ENCODE measurements around the gene BACE2. TPM values are rescaled to one million over a fixed set of nuclear protein-coding genes. Genes with fewer than 3 reads are reported as not detected.

Gene BACE2
- total RNA-seq, 1 donor from 2014 or later: 43.2 TPM

DNA sequence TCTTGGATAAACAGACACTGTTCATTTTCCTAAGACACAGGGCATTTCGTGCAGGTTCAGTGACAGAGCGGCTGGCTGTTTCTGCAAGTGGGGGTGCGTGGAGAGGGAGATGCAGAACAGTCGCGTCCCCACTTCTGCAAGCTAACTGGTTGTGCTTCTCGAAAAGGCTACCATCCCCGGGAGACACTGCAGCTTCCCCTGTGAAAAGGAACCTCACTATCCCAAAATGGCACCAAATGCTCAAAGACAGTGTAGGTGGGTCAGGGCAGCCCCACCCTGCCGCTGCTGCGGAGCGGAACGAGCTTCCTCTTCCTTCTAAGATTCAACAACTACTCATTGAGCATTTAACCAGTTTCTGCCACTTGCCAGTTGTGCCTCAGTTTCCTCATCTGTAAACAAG is 19.2 kb upstream of the BACE2 start:
- DNase-seq: no peak

DNA sequence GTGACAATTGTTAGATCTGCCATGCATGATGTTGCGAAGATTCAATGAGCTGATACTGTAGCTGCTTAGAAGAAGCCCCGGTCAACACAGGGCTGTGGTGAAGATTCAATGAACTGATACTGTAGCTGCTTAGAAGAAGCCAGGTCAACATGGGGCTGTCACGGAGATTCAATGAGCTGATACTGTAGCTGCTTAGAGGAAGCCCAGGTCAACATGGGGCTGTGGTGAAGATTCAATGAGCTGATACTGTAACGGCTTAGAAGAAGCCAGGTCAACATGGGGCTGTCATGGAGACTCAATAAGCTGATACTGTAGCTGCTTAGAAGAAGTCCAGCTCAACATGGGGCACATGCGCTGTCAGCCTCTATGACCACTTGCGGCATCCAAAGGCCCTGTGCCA is 18.8 kb upstream of the BACE2 start:
- no peak for DNase-seq

DNA sequence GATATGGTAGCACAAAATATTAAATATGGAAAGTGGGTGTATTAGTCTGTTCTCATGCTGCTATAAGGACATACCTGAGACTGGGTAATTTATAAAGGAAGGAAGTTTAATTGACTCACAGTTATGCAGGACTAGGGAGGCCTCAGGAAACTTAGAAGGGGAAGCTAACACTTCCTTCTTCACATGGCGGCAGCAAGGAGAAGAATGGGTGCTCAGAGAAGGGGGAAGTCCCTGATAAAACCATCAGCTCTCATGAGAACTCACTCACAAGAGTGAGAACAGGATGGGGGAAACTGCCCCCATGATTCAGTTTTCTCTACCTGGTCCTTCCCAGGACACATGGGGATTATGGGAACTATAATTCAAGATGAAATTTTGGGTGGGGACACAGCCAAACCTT is 15.8 kb upstream of the BACE2 start:
- DNase-seq: no peak

DNA sequence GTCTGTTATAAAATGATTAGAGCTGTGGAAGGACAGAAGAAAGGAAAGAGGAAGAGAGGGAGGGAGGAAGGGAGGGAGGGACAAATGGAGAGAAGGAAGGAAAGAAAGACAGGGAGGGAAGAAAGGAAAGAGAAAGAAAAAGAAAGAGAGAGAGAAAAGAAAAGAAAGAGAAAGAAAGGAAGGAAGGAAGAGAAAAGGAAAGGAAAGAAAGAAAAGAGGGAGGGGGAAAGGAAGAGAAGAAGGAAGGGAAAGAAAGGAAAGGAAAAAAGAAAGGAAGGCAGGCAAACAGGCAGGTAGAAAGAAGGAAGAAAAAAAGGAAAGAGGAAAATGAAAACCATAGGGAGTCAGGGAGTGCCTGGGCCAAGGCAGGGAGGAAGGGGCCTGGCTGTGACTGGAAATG is 14.5 kb upstream of the BACE2 start:
- no peak for DNase-seq

DNA sequence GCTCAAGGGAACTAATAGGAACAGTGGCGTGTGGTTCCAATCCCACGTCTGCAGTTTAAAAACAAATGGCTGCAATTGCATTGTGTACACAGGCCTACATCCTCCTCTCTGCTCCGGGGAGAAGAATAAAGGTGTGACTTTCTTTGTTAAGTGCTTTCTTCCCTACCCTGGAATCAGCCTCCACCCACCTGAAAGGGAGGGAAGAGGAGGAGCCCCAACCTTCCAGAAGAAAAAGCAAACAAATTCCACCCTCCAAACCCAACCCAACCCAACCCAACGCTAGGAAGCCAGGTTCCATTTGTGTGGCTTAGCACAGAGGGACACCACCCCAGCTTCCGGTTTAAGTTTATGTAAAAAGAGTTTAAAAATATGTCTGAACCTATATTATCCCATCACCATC is 11.8 kb upstream of the BACE2 start:
- DNase-seq: no peak

DNA sequence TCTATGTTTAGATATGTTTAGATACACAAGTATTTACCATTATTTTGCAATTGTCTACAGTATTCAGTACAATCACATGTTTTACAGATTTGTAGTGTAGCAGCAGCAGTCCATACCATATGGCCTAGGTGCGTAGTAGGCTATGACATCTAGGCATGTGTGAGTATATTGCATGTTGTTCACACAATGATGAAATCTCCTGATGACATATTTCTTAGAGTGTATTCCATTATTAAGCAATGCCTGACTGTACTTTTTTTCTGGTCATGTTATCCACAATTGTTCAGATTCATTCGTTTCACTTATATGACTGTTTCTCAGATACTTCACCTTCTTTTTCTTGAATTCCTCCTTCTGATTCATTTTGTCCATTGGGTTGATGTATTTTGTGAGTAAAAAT is 9.9 kb upstream of the BACE2 start:
- no peak for DNase-seq

DNA sequence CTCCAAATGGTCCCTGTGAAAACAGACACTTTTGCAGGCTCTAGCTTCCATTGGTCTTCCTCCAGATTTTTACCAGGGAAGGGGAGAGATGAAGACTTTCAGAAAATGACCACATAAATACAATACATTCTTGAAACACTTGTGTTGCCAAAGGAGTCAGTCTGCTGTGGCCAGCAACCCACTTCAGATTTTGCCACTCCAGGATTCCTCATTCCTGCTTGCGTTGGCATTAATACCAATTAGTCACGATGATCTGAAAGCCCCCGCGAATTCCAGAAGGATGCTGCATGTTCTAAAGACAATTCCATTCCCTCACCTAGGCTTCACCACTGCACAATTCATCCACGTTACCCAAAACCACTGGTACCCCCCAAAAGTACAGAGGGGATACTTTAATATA is 7.9 kb upstream of the BACE2 start:
- no peak for DNase-seq

DNA sequence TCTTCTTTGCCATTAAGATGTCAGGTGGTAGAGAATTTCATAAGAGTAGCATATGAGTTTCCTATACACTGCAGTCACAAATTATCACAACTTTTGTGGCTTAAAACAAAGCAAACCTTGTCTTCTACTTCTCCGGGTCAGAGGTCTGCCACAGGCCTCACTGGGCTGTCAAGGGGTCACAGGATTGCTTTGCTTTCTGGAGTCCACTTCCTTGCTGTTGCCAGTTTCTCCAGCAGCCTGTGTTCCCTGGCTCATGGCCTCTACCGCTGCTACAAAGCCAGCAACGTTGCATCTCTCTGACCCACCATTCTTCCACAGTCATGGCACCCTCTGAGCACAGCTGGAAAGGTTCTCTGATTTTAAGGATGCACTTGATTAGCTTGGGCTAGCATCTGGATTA is 6.5 kb upstream of the BACE2 start:
- no peak for DNase-seq

DNA sequence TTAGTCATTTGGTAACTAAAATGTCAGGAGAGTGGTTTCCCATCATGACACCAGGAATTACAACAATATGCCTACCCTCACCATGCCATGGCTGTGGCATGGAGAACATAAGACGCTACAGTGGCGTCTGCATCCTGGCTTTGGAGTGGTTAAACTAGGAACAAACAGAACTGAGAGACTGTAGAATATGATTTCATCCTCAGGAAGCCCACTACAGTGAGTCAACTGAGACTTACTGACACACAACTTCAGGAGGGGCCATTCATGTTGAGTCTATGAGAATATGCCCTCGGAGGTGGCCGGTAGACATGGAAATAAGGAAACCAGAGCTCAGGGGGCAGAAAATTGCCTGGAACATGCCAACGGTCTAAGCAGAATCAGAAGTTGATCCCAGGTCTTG is 5.9 kb upstream of the BACE2 start:
- DNase-seq: no peak

DNA sequence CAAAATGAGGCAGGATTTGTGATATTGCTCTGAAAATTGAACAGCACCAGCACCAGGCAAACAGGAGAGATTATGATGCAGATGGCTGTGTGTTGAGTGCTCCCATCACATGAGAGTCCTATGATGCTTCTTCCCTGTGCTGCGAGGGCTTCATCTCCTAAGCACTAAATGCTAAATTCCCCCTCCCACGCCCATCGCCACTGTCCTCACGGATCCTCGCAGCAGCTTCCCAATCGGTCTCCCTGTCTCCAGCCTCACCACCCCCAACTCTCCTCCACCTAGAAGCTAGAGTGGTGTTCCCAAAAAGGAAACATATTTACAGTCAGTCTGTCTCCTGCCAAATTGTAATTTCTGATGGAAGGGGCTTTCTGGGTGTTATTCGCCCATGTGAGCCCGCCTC is 4.9 kb upstream of the BACE2 start:
- no peak for DNase-seq

DNA sequence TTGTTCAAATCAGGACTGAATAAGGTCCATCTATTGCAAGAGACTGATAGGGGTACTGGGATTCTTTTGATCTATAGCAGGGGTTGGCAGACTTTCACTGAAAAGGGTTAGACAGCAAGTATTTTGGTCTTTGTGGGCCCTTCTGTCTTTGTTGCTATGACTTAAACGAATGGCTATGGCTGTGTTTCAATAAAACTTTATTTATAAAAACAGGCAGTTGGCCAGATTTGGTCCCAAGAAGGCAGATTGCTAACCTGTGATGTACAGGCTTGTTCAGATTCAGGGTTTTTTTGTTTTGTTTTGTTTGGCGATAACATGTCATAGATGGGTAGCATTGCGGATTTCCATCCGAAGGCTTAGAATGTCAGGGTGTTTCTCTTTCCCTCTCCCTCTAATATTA is 3.9 kb upstream of the BACE2 start:
- no peak for DNase-seq

DNA sequence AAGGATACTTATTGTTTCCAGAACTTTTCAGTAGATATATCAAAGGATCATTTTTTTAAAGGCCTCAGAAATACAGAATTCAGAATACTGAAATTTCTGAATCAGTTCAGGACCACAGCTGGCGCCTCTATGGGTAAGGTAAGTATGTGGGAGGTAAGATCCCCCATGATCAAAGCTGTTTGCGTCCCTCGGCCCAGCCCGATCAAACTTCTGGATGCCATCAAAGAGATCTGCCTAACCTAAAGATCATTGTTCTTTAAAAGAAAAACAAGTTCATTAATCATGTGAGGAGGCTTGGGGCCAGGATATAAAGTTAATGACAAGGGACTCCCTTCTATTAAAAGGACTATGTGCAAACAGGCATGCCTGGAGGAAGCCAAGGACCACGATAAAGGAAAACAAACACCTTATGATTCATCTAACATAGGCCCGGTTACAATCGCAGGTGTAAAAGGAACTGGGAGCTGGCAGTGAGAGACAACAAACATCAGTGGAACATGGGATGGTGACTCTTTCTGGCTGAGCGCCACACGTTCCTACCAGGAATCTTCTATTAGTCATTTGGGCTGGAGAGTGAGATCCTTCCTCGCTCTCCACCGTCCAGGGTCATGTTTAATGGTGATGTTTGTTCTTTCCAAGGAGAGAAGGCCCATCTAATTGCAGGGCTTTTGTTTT is 2.8 kb upstream of the BACE2 start:
- no peak for DNase-seq

DNA sequence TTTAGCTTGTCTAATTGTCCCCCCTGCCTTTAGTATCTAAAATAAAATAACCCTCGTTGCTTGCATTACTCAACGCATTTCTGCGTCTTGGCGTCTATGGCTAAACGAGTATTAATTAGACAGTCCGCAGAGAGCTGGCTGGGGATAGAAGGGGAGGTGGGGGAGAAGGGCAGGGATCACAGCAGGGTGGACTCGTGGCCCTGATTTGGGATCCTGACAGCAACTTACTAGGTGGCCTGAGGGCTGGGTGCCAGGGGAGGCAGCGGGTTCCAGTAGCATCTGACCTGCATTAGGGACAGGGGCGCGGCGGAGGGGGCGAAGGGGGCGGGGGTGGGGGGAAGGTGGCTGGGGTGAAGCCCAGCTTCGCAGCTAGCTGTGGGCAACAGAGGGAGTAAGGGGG is 1.1 kb upstream of the BACE2 start:
- peak; percentile 19 for DNase-seq

DNA sequence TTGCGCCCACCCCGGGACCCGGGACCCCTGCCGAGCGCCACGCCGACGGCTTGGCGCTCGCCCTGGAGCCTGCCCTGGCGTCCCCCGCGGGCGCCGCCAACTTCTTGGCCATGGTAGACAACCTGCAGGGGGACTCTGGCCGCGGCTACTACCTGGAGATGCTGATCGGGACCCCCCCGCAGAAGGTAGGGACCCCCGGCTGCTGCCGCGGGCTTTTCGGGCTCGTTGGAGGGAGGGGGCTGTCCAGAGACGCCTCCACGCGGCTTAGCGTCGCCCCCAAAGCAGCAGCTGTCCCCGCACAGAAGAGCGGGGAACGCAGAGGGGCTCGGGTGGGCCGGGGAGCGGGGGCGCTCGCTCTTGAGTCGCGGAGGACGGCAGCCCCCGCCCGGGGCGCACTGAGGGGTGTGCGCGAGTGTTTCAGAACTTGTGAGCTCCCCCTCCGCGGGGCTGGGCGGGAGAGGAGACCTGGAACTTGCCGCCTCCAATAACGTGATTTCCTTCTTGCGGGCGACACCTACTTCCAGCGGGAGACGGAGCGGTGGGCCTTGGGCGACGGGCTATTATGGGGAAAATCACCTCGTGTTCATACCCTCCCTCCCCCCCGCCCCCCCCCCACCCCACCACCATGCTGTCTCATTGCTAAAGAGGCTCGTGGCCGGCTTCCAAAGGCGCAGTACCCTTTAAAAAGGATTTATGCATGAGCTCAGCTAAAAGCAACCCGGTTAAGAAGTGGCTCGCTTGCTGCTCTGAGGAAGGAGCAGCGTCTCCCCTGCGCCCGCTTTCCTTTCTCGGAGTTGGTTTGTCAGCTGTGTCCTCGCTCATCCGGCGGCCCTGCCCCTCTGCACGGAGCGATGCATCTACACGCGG is 664 bp downstream of the BACE2 start:
- peak; percentile 77 for DNase-seq

DNA sequence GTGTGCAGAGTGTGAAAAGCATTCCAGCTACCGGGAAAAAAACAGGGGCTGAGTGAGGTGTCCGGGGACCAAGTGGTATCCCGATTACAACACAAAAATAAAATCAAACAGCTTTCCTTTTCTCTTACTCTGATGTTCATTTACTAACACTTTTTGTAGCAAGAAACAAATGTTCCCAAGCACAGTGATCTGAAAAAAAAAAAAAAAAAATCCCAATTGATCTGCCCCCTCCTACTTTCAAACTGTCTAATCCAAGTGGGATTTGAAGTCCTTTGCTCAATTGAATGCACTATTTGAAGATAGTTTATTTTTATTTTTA is 1.3 kb downstream of the BACE2 start:
- DNase-seq: no peak

DNA sequence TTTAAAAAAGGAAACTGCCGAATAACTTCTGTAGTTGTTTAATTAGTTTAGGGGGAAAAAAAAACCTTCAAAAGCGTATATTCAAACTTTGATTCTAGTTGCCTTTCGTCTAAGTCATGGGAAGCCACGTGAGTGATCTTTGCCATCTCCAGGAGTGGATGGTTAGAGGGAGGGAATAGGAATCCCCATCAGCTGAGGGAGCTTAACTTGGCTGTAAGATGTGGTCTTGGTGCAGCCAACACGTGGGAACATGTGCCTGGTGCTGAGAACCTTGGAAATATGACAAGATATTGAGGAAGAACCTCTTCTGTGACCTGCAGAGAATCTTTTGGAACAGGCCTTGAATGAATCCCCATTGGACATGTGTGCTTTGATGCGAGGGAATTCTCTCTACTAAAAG is 1.7 kb downstream of the BACE2 start:
- no peak for DNase-seq

DNA sequence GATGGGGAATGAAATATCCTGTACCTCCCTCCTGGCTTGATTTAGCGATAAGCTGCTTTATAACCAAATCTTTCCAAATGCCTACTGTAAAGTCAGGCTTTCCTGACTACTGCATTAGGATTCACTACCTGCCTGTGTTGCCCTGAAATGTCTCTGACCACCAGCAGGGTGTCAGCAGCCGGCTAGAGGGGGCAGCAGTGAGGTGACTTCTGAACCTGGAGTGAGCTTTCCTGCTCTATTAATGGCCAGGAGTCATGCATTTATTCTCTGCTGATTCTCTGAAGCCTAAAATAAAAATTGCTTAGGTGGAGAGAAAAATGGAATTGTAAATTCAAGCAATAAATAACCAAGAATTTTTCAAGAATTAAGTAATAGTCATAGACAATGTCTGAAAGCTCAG is 2.5 kb downstream of the BACE2 start:
- peak; percentile 44 for DNase-seq

DNA sequence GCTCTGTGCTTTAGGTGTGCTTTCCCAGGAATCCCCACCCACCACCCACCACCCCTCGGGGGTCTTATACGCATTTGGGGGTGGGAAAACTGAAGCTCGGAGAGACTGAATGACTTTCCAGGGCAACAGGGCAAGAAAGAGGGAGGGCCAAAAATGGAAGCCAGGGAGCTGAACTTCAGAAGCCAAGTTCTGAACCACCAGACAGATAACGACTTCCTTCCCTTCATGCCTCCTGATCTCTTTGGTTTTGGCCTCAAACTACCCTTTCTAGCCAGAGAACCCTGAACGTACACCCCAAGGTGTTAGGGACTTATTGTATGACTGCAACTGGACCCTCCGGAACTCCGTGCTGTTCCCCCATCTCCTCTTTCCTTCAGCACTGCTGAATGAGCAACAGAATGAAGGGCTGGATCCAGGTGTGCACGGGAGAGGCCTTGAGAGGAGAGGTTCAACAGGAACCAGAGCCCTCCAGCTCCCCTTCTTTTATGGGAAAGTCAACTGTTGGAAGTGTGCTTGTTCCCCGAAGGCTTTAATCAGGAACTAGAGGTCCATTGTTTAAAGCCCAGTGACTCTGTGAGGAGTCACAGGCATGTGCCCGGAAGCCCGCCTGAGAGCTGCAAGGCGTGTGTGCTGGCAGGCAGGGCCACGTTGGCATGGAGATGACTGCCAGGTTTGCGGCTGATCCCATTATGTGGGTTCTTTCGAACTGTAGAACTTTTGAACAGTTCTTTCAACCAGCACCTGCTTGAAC is 3.1 kb downstream of the BACE2 start:
- DNase-seq: no peak

DNA sequence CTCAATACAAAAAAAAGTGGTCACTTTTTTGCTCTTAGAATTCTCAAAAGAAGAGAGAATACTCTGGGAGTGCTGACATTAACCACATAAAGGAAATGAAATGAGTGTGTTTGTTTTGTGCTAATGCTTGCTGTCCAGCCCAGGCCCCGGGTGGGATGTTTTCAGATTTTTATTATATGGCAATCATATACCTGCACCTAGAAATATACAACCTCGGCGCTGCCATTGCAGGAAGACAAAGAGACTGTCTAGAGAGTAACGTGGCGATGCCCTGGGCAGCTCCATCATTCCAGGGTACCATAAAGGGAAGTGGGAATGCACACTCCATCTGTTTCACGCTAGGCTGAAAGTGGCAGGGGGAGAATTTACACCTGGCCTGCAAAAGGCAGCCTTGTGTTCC is 7.1 kb downstream of the BACE2 start:
- DNase-seq: no peak

DNA sequence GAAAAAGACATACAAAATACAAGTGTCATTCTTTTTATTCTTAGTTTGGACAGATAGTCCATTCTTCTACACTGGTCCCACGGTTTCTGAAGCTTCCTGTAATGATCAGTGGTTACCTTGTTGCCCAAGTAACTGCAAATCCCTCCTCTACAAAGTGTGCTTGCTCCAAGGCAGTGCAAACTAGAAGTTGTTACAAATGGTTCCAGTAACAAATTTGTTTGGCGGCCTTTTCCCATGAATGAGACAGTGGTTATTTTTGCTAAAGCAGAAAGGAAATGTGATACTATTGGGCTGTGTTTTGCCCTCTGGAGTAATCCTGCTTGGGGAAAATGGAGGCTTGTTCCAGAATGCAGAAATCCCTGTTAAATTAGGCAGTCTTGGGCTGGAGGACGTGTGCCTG is 8.9 kb downstream of the BACE2 start:
- DNase-seq: peak; percentile 55

DNA sequence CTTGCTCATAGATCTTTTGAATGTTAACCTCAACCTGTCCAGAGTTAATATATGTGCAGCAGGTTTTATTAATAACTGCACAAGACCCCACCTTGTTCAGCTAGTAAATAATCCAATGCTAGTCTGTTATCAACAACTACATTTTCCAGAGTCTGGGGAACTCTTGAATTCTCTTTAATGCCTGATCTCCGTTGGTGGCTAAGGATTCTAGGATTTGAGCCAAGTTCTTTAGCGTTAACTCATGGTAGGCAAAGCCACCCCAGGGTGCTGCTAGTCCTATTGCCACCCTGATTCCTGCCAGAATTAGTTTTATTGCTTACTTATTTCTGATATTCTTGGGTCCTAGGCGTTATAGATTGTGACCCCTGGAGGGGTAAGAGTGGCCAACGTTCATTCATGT is 12.8 kb downstream of the BACE2 start:
- DNase-seq: no peak

DNA sequence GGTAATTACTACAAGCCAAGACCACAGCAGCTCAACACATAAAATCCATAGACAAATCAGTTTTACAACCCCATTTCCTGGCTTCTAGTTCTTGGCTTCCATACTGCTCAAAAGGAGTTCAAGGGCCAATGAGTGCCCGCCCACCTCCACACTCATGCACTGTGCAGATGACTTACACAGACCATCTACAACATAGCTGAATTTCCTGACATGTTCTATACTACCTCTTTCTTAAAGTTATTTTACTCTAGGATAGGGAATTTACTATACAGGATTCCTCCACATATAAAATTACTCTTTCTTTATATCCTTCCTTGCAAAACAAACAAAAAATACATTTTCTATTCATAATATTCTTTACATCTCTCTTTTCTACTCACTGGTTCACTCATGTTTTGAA is 14.6 kb downstream of the BACE2 start:
- DNase-seq: no peak

DNA sequence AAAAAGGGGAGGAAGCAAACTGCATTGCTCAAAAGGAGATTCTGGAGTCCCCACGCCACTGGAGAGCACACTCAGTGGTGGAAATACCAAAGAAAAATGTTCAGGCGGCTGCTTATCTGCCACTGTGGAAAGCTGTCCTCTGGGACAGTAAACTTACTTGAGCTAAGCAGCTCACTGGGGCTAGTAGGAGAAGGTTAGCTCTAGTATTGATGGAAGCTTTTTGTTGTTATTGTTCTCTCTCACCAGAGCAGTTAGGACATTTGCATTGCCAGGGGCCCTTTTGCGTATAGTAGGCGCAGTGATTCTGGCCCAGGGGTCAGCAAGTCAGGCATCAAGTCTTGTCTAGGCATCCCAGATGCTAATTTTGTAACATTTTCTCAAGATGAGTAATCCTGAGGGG is 15.6 kb downstream of the BACE2 start:
- DNase-seq: no peak

DNA sequence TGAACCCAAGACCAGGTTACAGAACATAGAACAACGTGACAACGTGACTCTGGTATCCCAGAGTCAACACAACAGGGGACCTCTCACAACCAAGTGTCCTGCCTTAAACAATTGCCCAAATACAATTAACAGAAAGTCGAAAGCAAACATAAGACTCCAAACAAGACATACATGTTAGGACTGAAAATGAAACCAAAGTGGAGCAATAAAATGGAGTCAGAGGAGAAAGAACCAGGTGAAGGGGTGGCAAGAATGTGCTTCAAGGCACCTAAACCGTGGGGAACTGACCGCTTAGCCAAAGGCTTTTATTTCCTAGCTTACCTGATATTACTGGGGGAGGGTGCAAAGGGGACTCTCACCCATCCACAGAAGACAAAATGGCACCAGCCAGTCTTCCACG is 17.8 kb downstream of the BACE2 start:
- DNase-seq: no peak

Data from tongue (tissue), 2 donors.